NCI-H2227 (cell line): ENCODE data around the gene TPRG1.

Source experiments
- DNase-seq: peaks from one replicate; lab custom pipeline; 2025; ENCODE audit not compliant: unreplicated experiment; lab: John Stamatoyannopoulos, UW

Gene TPRG1

GRCh38 chr3:189276444-189277219 is 104.9 kb downstream of the TPRG1 start:
- no peak for DNase-seq

- DNase-seq = no peak
Measured at GRCh38 chr3:189277711-189278110, 105.9 kb downstream of the TPRG1 start.

DNA sequence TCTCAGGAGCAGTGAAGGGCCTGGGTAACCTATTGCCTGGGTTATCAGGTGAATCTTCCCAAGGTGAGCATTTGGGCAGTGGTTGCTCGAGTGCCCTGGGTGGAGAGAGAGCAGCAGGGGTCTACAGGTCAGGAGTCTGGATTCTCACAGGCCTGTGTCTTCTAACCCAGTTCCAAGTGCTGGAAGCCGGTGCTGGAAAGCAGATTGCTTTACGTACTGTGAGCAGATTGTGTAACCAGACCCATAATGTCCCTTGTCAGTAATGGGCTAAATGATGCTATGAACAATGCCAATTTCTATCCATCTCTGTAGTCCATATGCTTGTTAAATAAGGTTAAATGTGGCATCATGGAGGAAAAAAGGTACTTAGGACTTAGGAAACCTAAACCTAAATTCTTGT is 106.5 kb downstream of the TPRG1 start:
- DNase-seq = no peak

DNA sequence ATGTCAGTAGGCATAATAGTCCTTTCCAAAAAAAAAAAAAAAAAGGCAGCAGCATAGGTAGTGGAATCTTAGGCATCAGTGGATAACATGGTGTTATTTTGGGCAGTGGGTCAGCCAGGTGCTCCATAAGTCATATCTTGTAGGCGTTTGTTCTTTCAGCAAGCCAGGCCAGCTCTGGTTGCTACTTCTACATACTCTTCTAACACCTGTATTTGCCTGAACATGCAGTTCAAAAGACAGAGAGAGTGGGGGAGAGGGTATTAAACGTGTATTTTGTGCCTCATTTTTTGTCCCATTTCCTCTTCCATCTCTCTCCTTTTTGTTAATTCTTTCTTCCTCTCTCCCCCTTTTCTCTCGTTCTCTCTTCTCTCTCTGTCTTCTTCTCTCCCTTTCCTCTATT is 110.4 kb downstream of the TPRG1 start:
- no peak for DNase-seq

DNA sequence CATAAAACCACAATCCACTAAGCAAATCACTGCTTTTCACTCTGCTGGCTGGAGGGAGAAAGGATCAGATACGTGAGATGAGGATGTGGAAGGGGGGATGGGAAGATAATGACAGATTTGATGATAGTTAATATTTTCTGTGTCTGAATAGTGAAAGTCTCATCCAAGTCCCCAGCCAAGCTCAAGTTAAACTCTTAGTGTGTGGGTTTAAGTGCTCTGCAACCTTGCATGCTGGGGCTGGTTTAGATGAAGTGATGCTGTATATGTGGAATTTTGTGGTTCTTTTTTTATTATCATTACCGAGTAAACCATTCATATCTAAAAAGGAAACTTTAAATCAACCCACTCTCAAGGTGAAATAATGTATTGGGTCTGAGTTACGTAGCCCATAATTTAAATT is 111.0 kb downstream of the TPRG1 start:
- no peak for DNase-seq

DNA sequence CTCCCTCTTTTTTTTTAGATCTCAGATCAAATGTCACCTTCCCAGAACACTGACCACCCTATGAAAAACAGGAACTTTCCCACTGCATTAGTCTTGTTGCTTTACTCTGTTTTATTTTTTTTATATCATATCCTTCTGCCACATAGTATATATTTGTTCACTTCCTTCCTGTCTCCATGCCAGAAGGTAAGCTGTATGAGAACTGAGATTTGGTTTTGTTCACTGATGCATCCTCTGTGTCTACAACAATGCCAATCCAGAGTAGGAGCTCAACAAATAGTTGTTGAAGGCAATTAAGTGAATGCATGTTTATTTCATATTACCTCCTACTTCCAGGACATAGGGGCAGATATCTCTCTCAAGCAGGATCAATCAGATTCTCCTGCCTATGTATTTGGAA is 114.4 kb downstream of the TPRG1 start:
- no peak for DNase-seq

DNA sequence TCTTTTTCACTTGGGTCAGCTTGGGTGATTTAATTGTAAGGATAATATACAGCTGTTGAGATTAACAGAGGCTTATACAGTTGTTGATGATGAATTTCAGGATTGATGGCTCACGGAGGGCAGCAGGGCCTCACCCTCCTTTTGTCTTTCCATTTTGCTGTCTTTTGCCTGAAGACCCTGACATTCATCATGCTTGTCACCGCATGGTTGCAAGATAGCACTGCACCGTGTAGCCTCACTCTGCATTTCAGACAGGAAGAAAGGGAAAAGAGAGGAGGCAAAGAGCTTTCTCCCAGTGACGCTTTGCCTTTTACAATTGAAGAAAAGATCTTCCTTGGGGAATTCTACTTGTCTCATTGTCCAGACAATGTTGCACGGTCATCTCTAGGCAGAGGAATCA is 115.1 kb downstream of the TPRG1 start:
- no peak for DNase-seq

DNA sequence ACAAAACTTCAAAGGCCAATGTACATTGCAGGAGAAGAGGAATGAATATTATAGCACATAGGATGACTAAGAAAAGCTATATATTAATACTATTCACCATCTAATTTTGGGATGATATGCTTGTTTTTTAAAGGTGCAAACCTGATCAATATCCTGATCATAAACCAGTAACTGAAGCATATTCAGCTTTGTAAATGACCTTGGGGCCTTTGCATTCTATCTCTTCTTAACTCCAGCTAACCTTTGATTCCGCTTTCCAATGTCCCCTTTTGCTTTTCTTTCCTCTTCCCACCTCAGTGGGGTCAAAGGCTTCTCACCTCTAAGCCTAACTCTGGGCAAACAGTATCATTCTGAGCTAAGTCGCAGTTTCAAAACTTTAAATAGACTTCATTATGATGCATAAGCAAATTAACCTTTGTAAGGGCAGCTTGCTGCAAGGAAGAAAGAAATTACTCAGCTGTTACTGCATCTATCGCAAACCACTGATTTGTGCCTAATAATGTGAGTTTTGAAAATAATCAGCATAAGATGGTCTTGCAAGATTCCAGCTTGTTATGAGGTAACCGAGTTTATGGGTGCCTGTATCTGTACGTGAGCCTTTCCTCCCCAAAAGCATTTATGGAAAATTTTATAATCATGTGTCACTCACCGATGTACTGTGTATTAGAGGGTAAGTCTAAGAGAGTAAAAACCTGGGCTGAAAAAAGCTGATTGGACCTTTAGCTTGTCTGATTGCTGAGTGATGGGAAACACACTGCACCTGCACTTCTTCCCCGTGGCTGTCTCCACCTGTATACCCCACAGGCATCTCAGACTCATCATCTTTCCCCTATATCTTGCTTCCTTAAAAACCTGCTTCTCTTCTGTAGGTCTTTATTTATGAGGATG is 116.8 kb downstream of the TPRG1 start:
- no peak for DNase-seq

DNA sequence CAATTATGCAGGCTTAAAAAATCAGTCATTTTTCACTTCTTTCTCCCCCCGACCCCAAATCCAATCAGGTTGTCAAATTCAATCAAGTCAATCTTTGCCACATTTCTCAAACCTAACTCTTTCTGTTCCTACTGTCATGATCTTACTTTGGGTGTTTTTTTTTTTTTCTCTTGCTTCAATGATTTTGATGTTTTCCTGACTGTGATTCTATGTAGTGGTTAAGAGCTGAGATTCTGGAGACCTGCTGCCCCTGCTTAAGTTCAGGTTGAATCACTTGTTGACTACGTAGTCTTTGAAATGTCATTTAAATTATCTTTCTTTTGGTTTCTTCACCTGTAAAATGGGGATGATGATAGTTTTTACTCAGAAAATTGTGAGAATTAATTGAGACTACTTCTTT is 117.5 kb downstream of the TPRG1 start:
- no peak for DNase-seq

DNA sequence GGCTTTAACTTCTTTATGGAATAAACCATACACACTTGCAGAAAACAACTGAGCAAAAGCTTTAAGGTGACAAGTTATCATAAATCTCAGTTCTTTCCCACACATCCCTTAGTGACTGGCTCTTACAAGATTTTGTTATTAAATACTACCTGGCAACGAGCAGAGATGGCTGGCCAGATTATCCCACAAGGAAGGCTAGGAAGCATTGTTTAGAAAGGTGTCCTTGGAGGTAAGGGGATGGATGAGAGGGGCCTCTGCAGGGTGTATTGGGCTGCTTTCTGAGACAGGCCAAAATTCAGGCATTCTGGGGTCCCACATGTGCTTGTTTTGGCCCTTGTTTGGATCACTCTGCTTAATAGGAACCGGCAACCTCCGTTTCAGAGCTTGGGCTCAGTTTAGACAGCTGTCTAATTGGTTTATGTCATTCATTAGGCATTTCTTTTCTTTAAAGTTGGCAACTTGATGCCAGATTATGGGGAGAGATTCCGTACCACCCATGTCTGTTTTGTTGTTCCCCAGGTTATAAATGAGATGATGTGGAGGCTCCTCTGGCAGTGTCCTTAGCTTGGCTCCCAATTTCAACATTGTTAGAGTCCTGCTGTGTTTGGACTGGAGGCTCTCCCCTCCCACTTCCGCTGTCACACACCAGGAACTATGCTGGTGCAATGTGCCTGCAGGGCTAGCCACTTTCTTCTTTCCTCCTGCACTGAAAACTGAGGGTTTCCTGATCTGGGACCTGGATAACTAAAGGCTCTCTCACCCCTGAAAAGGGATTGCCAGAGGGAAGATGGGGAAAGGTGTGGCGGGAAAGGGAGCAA is 121.1 kb downstream of the TPRG1 start:
- no peak for DNase-seq

DNA sequence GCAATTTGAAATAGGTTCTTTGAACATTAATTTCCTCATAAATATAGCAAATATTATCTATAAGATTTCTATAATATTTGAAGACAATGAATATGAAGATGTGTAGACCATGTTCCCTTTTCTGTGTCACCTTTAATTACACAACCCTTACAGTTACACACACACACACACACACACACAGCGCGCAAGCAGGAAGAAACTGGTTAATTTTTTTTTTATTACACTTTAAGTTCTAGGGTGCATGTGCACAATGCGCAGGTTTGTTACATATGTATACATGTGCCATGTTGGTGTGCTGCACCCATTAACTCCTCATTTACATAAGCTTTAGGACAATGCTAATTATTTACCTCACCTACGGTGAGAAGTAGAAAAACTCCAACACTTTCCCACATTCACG is 122.9 kb downstream of the TPRG1 start:
- DNase-seq = no peak

DNA sequence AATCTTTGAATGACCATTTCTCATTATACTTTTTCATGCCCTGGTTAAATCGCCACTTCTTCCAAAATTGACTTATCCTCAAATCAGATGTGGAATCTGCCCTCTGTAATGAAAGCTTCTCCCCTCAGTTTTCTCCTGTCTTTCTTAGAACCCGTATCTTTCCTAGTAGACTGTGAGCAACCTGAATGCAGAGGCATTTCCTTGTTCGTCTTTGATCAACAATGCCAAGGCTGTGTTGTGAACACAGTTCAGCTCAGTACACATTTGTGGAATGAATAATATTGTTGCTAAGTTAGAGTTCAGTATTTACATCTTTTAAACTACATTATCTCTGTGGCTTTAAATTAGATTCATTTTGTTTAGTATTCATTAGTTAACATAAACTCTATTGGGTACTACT is 123.3 kb downstream of the TPRG1 start:
- no peak for DNase-seq

- no peak for DNase-seq
Measured at GRCh38 chr3:189297932-189298331, 126.2 kb downstream of the TPRG1 start.

DNA sequence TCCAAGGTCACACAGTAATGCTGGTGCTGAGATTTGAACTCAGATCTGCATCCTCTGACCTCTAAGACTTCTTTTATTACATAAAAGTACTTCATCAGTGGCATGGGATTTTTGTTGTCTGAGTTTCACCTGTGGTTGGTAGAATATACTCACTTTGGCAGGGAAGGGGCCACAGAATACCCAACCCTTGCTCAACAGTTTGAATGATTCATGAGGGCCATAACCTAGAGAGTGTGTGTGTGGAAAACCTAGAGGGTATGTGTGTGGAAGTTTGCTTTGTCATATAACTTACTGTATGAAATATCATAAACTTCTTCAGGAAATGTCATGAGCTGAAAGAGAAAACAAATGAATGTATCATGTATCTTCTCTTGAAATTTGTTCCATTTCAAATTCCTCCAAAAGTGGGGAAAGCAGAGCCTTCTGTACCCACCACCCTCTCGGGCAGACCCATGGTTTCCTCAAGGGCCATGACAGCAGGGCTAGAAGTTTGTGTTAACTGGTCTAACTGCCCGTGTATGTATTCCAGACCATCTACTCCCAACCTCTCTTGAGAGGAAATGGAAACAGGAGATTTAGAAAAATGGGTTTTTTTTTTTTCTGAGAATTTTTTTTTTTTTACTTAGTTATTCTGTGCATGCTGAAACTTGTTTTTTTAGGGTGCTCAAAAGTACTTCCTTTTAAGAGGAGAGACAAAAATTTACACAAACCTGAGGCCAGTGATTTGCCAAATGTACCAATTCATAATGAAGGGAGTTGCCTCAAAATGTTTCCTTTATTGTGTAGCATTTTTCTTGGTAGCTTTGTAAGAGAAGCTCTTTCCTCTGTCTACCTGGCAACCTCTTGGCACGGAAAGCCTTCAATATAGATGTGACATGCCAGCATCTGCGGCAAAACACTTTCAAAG is 127.0 kb downstream of the TPRG1 start:
- no peak for DNase-seq

DNA sequence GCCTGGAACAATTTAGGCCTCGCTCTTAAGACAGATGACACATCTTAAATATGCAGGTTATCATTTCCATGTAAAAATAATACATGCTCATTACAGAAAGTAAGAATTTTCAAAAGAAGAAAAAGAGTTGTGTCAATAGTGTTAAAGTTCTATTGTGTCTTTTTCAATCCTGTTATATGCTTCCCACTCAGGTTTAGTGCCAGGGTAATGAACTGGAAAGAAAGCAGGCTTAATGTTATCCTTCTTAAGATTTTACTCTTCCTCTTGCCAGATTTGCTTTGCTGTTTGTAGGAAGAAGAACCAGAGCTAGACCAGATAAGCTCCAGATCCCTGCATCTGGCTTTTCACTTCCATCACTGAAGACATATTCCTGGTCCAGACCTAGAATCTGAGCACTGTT is 128.6 kb downstream of the TPRG1 start:
- no peak for DNase-seq

GRCh38 chr3:189301479-189301878 is 129.7 kb downstream of the TPRG1 start:
- no peak for DNase-seq

DNA sequence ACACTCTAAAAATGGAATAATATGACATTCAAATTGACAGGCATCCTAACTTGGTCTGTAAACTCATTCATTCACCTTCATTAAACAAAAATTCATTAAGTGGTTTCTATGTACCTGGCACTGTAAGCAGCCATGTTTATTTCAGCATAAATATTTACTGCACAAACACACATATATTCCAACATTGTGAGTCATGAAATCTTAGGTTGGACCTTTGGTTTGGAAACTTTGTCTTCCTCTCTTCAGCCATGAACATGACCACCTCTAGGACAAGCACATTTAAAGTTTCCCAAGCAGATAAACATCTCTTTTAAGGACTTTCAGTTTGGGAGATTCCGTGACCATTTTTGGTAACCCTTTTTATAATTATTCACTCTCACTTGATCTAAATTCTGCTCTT is 131.8 kb downstream of the TPRG1 start:
- DNase-seq = no peak

DNA sequence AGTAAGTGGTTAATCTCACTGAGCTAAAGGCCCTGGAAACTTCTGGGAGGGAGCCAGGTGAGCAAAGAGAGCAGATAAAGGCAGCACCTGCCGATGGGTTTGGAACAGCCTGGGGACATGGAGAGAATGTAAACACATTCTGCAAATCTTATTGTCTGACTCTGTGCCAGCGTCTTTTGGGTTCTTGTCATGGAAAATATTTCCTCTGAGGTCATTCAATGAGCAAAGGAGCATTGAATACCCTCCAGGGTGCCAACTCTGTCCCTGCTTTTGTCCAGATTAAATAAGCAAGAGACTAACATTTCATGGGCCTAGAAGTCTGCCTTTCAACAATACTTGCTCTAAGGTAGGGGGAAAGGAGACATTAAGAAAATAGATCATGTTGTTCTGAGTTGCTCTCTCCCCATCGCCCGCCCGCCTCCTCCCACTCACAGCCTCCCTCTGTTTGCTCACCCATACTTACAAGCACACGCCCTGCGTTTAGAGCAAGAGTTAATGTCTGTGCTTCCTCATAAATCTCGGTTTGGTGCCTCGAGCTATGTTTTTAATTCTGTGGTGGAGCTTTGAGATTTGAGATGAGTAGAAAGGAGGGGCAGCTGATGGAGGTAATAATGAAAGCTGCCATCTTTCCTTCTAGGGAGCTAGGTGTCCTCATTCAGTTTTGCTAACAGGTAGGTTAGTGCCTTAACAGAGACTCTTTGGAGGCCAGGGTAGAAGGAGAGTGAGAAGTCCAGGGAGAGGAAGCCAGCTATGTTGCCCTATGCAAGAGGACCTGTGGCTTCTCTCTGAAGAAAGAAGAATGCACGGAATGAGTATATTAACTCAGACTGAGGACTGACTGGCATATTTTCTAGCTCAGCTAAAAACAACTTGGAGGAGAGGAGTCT is 132.9 kb downstream of the TPRG1 start:
- no peak for DNase-seq

DNA sequence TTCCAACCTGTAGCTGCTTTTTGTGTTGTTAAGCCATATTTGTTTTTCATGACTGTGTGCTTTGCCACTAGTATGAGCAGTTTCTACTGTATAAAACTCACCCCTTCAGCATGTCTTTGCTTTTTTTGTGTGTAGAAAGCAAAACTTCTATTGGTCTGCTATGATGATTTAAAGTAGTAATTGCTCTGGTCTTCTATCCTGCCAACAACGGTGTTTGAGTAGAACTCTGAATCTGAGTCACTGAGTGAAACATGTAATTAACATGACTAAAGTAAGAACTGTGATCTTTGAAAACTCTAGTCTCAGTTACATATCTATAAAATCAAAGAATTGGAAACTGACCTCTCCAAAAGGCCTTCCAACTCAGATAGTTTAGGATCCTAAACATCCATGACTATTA is 133.6 kb downstream of the TPRG1 start:
- no peak for DNase-seq

- DNase-seq = no peak
Measured at GRCh38 chr3:189307963-189308362, 136.2 kb downstream of the TPRG1 start.
